ENCODE measurements around the gene PIK3R2.
"Not testable (repeated sequence)": the region's sequence is repeated elsewhere in the genome, so short reads cannot be mapped to it uniquely, and the experiment has no call there.

PIK3R2 gene

DNA sequence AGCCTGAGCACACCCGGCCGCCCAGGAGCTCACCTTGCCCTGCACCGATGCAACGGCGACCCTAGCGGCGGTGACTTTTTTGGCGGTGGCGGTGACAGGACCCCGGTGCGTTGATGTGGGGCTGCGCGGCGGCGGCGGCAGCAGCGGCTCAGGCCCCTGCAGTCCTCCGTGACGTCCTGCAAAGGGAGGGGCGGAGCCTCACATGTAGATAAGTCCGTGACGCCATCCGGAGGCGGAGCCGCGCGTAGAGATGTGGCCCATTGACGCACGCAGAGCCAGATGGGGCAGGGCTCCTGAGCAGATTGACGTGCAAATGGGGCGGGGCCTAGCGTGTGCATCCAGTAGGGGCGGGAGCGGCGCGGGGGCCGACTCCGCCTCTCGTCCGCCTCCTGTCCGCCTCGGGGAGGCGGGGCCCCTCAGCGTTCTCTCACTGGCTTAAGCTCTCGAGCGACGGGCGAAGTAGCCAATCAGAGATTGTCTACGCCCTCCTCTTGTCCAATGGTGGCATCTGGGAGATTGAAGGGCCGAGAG lies 51.0 kb downstream of the PIK3R2 start, which contains the start of gene RAB3A:
Gene RAB3A (minus strand): TSS at position 180 of the 531 bp plus-strand sequence. CDS start 1,302 bp downstream, outside the sequence.
- peak; percentile 100 for DNase-seq (ENCODE audit: low spot score)

DNA sequence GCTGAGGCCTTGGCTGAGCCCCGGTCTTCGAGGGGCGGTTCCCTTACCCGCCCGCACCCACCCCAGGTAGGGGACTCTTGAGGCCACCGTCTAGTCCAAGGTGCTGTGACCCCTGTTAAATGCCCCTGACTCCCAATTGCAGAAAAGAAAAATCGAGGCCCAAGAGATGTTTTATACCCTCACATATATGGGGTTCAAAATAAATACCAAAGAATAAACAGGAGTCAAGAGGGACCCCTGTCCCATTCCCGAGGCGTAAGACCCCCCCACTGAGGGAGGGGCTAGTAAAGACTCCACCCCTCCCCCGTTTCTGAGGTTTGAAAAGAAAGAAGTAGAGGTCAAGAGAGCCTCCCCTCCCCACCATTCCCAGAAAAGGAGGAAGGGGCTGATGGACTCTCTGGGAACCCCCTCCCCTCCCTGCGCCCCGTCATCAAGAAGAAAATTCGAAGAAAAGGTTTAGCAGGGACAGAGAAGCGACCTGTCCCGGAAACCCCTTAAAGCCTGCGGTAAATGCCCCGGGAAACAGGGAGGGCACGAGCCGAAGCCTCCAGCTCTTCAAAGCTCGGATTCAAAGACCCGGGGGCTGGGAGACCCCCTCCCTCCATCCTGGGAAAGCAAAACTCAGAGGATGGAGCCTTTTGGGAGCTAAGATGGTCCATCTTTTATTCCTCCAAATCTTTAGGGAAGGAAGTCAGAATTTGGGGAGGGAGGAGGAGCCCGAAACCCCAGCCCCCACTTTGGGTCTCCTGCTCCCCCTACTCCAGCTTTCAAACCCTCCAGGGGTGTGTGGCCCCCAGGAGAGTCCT lies 51.6 kb downstream of the PIK3R2 start:
- DNase-seq (ENCODE audit: low spot score): peak; percentile 61

DNA sequence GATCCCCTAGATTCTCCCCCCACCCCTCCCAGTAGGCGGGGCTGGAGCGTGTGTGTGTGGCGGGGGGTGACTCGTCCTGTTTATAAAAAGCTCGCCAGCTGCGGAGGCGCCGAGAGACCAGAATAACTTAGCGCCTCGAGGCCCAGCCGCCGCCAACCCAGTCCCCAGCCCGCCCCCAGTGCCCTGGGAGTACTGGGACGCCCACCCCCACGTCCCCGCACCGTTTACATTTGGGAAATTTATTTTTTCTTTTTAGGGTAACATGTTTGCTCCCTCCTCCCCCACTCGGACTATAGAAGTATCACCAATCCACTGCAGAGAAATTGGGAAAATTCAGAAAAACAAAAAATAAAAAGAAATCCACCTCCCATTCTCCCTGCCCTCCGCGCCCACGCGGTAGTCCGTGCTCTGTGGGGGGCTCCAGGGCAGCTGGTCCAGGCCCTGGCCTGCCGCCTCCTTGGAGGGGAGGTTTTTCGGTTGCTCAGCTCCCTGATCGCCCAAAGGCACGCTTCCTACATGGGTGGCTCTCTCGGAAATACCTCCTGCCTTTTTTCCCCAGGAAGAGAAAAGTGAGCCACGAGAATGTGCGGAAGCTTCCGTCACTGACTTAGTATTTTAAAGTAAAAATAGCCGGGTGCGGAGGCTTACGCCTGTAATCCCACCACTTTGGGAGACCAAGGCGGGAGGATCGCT lies 52.4 kb downstream of the PIK3R2 start:
- DNase-seq (ENCODE audit: low spot score): peak; percentile 56

GRCh38 chr19:18206018-18206417 lies 53.1 kb downstream of the PIK3R2 start:
- no peak for DNase-seq (ENCODE audit: low spot score)

DNA sequence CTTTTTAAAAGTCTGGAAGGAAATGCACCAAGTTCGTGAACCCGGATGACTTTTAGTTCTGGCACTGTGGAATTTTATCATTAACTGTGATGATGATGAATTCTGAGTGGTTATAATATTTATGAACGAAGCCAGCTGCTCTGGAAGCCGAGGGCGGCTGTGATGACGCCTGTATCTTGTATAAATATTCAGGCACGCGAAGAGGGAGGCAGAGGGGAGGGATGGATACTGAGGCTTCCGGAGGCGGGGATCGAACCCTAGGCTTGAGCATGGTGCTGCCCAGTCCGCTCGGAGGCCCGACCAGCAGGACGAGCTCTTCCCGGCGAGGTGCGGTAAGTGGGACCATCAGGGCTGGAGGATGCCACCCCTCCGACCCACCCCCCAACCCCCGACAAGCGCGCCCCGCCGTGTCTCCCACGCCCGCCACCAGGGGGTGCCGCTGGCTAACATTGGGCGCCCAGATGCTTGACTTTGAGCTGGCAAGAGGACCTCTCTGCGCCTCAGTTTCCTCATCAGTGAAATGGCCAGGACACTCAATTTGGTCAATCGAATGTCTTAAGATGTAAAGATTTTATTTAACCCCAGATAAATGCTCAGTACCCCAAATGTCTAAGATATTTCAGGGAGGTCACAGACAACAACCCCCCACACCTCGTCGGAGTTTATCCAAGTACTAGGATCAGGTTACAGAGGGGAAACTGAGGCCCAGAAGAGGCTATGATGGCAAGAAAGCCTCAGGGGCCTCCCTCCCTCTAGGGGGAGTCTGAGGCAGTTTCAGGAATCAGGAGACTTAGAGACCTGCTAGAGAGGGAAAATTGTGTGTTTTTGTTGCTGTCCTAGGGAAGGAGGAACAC lies 55.4 kb downstream of the PIK3R2 start:
- DNase-seq (ENCODE audit: low spot score): peak; percentile 30

GRCh38 chr19:18209912-18210311 lies 56.9 kb downstream of the PIK3R2 start:
- DNase-seq (ENCODE audit: low spot score): not testable (repeated sequence)

- DNase-seq (ENCODE audit: low spot score): no peak
Observed at GRCh38 chr19:18211683-18212082, 58.7 kb downstream of the PIK3R2 start.

DNA sequence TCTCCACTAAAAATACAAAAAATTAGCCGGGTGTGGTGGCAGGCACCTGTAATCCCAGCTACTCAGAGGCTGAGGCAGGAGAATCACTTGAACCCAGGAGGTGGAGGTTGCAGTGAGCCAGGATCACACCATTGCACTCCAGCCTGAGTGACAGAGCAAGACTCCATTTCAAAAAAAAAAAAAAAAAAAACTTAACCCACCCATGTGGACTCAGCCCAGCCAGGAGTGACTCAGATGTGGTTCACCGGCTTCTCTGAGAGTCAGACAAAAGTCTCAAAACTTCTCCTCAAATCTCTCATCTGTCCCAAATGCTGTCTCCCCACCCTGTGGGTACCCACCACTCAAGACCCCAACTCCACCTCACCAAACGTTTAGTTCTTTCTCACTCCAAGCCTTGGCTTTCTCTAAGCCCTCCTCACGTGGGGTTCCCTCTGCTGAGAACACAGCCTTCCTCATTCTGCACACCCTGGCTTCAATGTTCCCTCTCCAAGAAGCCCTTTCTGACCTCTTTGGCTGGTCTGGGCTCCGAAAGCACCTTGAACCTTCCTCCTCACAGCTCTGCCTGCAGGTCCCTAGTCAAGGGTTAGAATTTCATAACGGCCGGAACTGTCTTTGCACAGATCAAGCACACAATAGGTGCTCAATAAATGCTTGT lies 61.9 kb downstream of the PIK3R2 start:
- DNase-seq (ENCODE audit: low spot score): no peak

- DNase-seq (ENCODE audit: low spot score): no peak
Observed at GRCh38 chr19:18216789-18217188, 63.8 kb downstream of the PIK3R2 start.

- no peak for DNase-seq (ENCODE audit: low spot score)
Observed at GRCh38 chr19:18218159-18218558, 65.2 kb downstream of the PIK3R2 start.

- DNase-seq (ENCODE audit: low spot score): no peak
Observed at GRCh38 chr19:18218600-18218999, 65.6 kb downstream of the PIK3R2 start.
